ENCODE measurements around the gene SARDH. TPM values are rescaled to one million over a fixed set of nuclear protein-coding genes. Genes with fewer than 3 reads are reported as not detected.
A peak's percentile ranks its signal among the peaks of the same experiment; 100 is the strongest.

The SARDH gene
- total RNA-seq, 3 donors from 2014 or later: 0.16 to 2.0 (median 1.0) TPM

DNA sequence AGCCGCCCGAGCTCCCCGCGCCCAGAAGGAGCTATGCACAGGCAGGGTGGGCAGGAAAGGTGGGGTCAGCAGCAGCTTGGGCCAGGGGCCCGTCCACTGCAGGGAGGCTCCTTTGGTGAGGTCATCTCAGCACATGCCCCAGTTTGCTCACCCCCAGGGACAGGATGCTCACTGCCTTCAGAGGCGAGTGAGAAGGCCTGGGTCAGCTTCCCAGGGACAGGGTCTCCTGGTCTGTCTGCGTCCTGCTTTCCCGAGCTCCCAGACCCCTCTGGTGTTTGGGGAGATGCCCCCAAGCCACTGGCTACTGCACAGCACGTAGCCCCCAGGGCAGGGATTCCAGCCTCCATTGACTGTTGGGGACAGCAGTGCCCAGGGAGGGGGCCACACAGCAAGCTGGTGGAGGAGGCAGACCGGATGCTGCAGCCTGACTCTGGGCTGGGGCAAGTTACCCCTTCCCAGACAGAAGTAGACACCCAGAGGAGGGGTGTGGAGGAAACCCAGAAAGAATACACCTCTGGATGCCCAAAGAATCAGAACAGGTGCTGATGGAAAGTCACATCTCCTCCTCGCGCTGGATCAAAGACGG, 581 bp upstream of the SARDH start:
- no peak for TF ChIP-seq POLR2A (IDR thresholded peaks at IDR 0.05)
- TF ChIP-seq, protein P1, sequence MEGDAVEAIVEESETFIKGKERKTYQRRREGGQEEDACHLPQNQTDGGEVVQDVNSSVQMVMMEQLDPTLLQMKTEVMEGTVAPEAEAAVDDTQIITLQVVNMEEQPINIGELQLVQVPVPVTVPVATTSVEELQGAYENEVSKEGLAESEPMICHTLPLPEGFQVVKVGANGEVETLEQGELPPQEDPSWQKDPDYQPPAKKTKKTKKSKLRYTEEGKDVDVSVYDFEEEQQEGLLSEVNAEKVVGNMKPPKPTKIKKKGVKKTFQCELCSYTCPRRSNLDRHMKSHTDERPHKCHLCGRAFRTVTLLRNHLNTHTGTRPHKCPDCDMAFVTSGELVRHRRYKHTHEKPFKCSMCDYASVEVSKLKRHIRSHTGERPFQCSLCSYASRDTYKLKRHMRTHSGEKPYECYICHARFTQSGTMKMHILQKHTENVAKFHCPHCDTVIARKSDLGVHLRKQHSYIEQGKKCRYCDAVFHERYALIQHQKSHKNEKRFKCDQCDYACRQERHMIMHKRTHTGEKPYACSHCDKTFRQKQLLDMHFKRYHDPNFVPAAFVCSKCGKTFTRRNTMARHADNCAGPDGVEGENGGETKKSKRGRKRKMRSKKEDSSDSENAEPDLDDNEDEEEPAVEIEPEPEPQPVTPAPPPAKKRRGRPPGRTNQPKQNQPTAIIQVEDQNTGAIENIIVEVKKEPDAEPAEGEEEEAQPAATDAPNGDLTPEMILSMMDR (IDR thresholded peaks at IDR 0.05): no peak
- intact Hi-C loops (cut with DNase I; ENCODE audit: low total_unique reads): no loop called here
- H3K4me1 ChIP-seq: peaks cover 0 to 7% of the 10 kb centered on the region in 2 donors
- DNase-seq (ENCODE audit: low spot score in 2 of 2): no peak
- no peaks in the 10 kb centered on the region for H3K9me3 ChIP-seq
- no peaks in the 10 kb centered on the region for H3K27me3 ChIP-seq
- H3K36me3 ChIP-seq: no peaks in the 10 kb centered on the region
- no peak overlapping the region for H3K27ac ChIP-seq
- peak overlapping the region; percentile 22 to 66 (median 48) for H3K4me3 ChIP-seq

DNA sequence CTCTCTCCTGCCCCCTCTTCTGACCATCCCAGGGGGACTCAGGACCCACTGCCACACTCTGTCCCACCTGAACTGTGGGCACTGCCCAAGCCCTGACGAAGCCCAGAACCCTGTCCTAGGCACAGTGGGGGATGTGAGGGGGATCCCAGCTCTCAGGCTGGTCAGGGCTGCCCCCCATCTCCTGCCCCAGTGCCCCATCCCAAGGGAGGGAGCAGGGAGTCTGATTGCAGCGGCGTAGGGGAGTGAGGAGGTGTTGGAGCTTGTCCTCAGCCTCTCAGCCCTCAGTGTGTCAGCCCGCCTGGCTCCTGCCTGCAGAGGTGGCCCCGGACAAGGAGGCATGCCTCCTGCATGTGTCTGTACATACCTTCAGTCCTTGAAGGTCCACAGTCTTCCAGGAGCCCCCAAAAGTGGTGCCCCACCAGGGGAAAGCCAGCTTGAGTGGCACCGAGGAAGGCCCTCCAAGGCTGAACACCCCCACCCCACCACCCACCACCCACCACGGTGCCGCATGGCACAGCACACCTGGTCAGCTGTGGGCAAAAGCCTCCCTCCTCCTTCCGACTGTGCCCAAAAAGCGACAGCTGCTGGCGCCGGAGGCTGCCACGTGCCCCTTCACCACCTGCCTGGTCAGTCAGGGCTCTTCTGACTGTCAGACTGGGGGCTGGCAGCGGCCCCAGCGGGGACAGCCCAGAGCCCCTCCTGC, 930 bp downstream of the SARDH start:
- H3K27ac ChIP-seq: no peak overlapping the region
- no peak for DNase-seq (ENCODE audit: low spot score in 2 of 2)
- peak overlapping the region in 2 of 3 donors; percentile 48 to 66 for H3K4me3 ChIP-seq

DNA sequence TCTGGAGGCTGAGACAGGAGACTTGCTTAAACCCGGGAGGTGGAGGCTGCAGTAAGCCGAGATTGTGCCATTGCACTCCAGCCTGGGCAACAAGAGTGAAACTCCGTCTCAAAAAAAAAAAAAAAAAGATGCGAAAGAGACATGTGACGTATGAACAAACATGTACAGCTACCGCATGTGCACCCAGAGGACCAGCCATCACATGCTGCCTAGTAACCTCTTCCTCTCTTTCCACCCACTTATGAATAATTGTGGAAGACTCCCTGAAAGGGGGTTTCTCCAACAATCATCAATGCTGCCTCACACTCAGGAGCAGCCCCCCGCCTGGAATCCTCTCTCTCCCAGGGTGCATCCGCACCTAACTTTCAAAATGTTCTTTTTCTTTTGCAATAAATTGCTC, 2.2 kb downstream of the SARDH start:
- DNase-seq (ENCODE audit: low spot score in 2 of 2): no peak
- no peak overlapping the region for H3K27ac ChIP-seq
- H3K4me1 ChIP-seq: peaks cover 0 to 7% of the 10 kb centered on the region in 2 donors
- TF ChIP-seq, protein P1 (IDR thresholded peaks at IDR 0.05): no peak
- TF ChIP-seq POLR2A (IDR thresholded peaks at IDR 0.05) (no peak), POLR2AphosphoS5 (IDR thresholded peaks at IDR 0.05) (no peak)
- H3K27me3 ChIP-seq: no peaks in the 10 kb centered on the region
- no peaks in the 10 kb centered on the region for H3K9me3 ChIP-seq
- no peak overlapping the region for H3K4me3 ChIP-seq
- intact Hi-C loops (cut with DNase I; ENCODE audit: low total_unique reads): no loop called here
- no peaks in the 10 kb centered on the region for H3K36me3 ChIP-seq

More for the DNA sequence above, 930 bp downstream of the SARDH start:
- no peaks in the 10 kb centered on the region for H3K9me3 ChIP-seq
- intact Hi-C loops (cut with DNase I; ENCODE audit: low total_unique reads): no loop called here
- H3K4me1 ChIP-seq: peaks cover 0 to 7% of the 10 kb centered on the region in 2 donors
- no peaks in the 10 kb centered on the region for H3K27me3 ChIP-seq
- no peaks in the 10 kb centered on the region for H3K36me3 ChIP-seq
- TF ChIP-seq POLR2AphosphoS5 (IDR thresholded peaks at IDR 0.05): no peak
- no peak for TF ChIP-seq POLR2A (IDR thresholded peaks at IDR 0.05)
- TF ChIP-seq, protein P1 (IDR thresholded peaks at IDR 0.05): no peak

DNA sequence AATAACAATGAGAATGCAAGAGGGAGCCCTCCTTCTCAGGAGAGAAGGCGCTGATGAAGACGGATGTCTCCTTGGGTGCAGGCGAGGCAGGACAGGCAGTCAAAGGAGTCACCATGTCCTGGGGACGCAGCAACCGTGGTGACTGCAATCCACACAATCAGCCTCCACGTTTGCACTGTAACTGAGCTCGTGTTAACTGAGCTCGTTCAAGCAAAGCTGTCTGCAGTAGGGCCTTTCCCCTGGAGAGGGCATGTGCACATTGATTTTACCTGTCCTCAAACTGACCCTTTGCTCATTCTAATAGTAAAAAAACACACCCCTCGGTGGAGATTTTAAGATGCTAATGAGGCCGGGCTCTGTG, 2.8 kb downstream of the SARDH start:
- no peak overlapping the region for H3K4me3 ChIP-seq
- H3K4me1 ChIP-seq: peaks cover 0 to 7% of the 10 kb centered on the region in 2 donors
- peak in 1 of 2 donors; percentile 17 for DNase-seq (ENCODE audit: low spot score in 2 of 2)
- no peaks in the 10 kb centered on the region for H3K36me3 ChIP-seq
- intact Hi-C loops (cut with DNase I; ENCODE audit: low total_unique reads): no loop called here
- no peak for TF ChIP-seq POLR2A (IDR thresholded peaks at IDR 0.05)
- no peak for TF ChIP-seq POLR2AphosphoS5 (IDR thresholded peaks at IDR 0.05)
- H3K27me3 ChIP-seq: no peaks in the 10 kb centered on the region
- no peaks in the 10 kb centered on the region for H3K9me3 ChIP-seq
- H3K27ac ChIP-seq: no peak overlapping the region

DNA sequence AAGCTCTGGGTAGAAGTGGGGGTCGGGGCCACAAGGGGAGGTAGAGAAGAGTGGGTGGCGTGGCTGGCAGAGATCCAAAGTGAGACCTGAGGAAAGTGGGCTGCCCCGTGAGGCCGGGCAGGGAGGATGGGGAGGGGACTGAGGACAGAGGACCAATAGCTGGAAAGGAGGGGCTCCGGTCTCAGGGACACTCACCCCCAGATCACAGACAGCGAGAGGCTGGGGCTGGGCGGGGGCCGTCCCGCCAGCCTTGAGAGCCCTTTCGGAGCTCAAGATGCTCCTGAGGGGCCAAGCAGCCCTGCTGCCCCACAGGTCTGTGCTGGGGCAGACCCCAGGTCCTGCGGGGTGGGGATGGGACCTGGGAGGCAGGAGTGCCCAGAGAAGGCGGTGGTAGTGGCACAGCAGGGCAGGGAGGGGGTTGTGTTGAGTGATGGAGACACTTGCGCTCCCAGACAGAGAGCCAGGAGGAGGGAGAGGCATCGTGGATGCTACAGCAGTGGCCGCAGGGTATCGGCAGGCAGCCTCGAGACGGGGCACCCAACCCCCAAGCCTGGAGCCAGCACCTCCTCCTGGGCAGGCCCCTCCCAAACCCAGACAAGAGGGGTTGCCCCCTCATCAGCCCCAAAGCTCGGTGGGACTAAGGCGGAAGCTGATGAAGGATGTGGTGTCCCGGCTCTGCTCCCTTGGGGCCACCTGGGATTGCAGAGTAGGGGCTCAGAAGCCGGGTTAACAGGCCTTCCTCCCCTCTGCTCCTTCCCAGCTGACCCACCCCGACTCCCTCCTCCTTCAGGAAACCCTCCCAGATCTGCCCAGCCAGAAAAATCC, 3.4 kb downstream of the SARDH start:
- H3K27ac ChIP-seq: no peak overlapping the region
- no peak for TF ChIP-seq POLR2A (IDR thresholded peaks at IDR 0.05)
- TF ChIP-seq, protein P1 (IDR thresholded peaks at IDR 0.05): no peak
- TF ChIP-seq POLR2AphosphoS5 (IDR thresholded peaks at IDR 0.05): no peak
- H3K4me3 ChIP-seq: no peak overlapping the region
- peaks cover 0 to 7% of the 10 kb centered on the region in 2 donors for H3K4me1 ChIP-seq
- DNase-seq (ENCODE audit: low spot score in 2 of 2): peak in 1 of 2 donors; percentile 45
- no peaks in the 10 kb centered on the region for H3K36me3 ChIP-seq
- no peaks in the 10 kb centered on the region for H3K27me3 ChIP-seq
- no peaks in the 10 kb centered on the region for H3K9me3 ChIP-seq
- intact Hi-C loops (cut with DNase I; ENCODE audit: low total_unique reads): no loop called here

Measured in breast epithelium (tissue), 4 donors.